Superior temporal gyrus (tissue), 1 donor: ENCODE results near the gene CERS3.

Experiments
- DNase-seq: peaks from one replicate; pipeline ENCODE4 v3.0.0-alpha.2; 2016; ENCODE audit errors: extremely low spot score

CERS3 gene

DNA sequence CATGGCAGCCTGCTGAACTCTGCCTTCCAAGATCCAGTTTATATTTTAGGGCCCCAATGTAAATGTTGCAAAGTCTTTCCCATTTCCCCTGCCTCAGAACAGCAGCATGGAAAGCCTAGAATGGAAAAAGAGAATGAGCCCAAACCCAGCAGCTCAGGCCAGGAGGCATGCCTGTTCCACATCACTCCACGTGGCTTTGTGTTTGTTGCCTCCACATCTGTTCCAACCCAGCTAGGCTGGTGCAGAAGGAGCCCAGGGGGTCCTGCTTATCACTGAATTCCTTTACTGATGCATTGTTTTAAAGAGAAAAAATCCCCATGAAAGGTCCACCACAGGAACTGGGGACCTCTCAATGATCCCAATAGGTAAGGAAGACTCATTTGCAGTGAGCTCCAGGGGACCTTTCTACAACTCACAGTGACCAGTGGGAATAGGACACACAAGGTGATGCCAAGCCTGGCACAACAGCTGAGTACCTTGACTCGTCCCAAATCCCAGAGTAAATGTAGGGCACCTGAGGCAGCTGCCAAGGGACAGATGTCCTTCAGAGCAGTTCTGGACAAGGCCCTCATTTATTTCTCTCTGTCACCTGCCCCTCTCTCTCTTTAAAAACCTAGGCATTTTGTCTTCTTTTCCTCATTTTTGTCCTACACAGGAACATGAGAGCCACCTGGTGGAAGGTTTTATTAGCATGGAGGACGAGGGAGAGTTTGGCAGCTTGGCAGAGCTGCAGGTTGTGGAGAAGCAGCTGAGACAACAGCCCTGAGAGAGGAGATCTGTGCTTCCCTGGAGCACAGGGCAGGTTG lies 145.2 kb downstream of the CERS3 start:
- DNase-seq: peak; percentile 41

DNA sequence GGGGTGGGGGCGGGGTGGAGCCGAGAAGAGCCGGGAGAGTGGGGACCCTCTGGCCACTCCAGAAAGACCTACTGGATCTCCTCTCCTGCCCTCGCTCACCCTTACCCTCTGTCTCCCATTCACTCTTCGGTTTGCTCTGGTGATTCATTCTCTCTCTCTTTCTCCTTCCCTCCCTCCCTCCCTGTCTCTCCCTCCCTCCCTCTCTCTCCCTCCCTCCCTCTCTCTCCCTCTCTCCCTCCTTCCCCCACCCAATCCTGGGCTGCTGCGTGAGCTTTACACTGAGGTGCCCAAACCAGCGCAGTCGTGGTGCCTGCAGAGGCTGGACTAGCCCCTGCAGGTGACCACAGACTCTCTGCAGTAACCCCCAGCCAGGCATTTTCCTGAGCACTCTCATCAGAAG lies 154.8 kb downstream of the CERS3 start:
- DNase-seq: no peak

GRCh38 chr15:100373120-100373896 lies 155.4 kb downstream of the CERS3 start:
- no peak for DNase-seq

GRCh38 chr15:100372739-100373119 lies 156.0 kb downstream of the CERS3 start:
- DNase-seq: no peak

DNA sequence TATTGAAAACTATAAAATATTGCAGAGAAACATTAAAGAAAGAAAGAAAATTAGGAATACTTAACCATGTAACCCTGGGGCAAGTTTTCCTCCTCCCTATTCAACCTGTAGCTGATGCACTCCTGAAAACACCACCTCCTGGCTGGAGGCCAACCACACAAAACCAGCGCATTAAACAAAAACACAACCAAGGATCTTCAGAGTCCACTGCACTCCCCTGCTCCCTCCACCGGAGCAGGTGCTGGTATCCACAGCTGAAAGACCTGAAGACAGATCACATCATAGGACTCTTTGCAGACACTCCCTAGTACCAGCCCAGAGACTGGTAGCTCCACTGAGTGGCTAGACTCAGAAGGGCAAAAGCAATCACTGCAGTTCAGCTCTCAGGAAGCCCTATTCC lies 173.4 kb downstream of the CERS3 start:
- no peak for DNase-seq

GRCh38 chr15:100353449-100353848 lies 175.3 kb downstream of the CERS3 start:
- no peak for DNase-seq

GRCh38 chr15:100350434-100351226 lies 178.1 kb downstream of the CERS3 start:
- DNase-seq: peak; percentile 53
